HepG2 (cell line): ENCODE data around the gene DNPH1. TPM values are rescaled to one million over a fixed set of nuclear protein-coding genes. Genes with fewer than 3 reads are reported as not detected.

ENCODE experiments used
- ATF3 ChIP-seq: sonication (generic); formaldehyde crosslinking; IDR thresholded peaks from 2 replicates; pipeline ENCODE4 v1.4.0; 2020; ENCODE audit warnings: missing genetic modification reagents
- ATF7 ChIP-seq, 2 experiments: fragments of 450-650 bp in 1 of 2; sonication (generic) in 1 of 2; formaldehyde crosslinking in 1 of 2; IDR thresholded peaks; 2 replicates each; pipeline versions ENCODE4 v1.4.0 to v1.6.1; 2016 to 2020; ENCODE audit warnings: antibody characterized with exemption in 1 of 2, mild to moderate bottlenecking in 1 of 2, missing genetic modification reagents in 1 of 2
- FOXC1 ChIP-seq: sonication (generic); formaldehyde crosslinking; IDR thresholded peaks from 2 replicates; pipeline ENCODE4 v1.8.0; 2022; ENCODE audit warnings: mild to moderate bottlenecking, missing genetic modification reagents, borderline replicate concordance
- HMG20A ChIP-seq: IDR thresholded peaks from 2 replicates; pipeline ENCODE4 v1.6.1; 2016; ENCODE audit warnings: borderline replicate concordance
- HNF4G ChIP-seq, 2 experiments: sonication (generic) in 1 of 2; formaldehyde crosslinking in 1 of 2; IDR thresholded peaks; 2 replicates each; pipeline versions ENCODE4 v1.4.0 to v1.6.1; 2011 to 2020; ENCODE audit warnings: borderline replicate concordance in 2 of 2, low read depth in 2 of 2, mild to moderate bottlenecking in 2 of 2, low read length in 1 of 2, missing genetic modification reagents in 1 of 2, moderate library complexity in 1 of 2
- IKZF1 ChIP-seq: fragments of 450-650 bp; IDR thresholded peaks from 2 replicates; pipeline ENCODE4 v1.7.1; 2016
- IRF2 ChIP-seq: IDR thresholded peaks from 2 replicates; pipeline ENCODE4 v1.6.1; 2018; ENCODE audit warnings: missing genetic modification reagents, missing compliant biosample characterization
- KLF16 ChIP-seq, 2 experiments: sonication (generic) in 1 of 2; formaldehyde crosslinking in 1 of 2; IDR thresholded peaks; 2 replicates each; pipeline versions ENCODE4 v1.6.1 to v1.8.0; 2016 to 2023; ENCODE audit warnings: missing genetic modification reagents in 2 of 2, missing compliant biosample characterization in 1 of 2
- MTF2 ChIP-seq: sonication (generic); formaldehyde crosslinking; IDR thresholded peaks from 2 replicates; pipeline ENCODE4 v1.5.0; 2020; ENCODE audit warnings: missing genetic modification reagents, borderline replicate concordance
- NFE2L2 ChIP-seq: fragments of 150-350 bp; IDR thresholded peaks from 2 replicates; pipeline ENCODE4 v1.6.1; 2014; ENCODE audit warnings: low read length
- PITX1 ChIP-seq: sonication (generic); formaldehyde crosslinking; IDR thresholded peaks from 2 replicates; pipeline ENCODE4 v1.5.1; 2020; ENCODE audit warnings: mild to moderate bottlenecking, missing genetic modification reagents
- PRDM15 ChIP-seq: sonication (generic); formaldehyde crosslinking; IDR thresholded peaks from 2 replicates; pipeline ENCODE4 v1.4.0; 2020; ENCODE audit warnings: missing genetic modification reagents
- RFX5 ChIP-seq: IDR thresholded peaks from 2 replicates; pipeline ENCODE4 v1.6.1; 2011; ENCODE audit warnings: low read depth, low read length, improper control_type of control experiment
- SRSF4 ChIP-seq: fragments of 200-400 bp; formaldehyde crosslinking; IDR thresholded peaks from one replicate; pipeline ENCODE4 v1.6.1; 2018; ENCODE audit warnings: mild to moderate bottlenecking, low read depth, low read length, moderate library complexity; ENCODE audit not compliant: poor library complexity, severe bottlenecking
- ZFP82 ChIP-seq: sonication (generic); formaldehyde crosslinking; IDR thresholded peaks from 2 replicates; pipeline ENCODE4 v1.5.1; 2020; ENCODE audit warnings: mild to moderate bottlenecking, missing genetic modification reagents, borderline replicate concordance
- ZFY ChIP-seq: sonication (generic); formaldehyde crosslinking; IDR thresholded peaks from 2 replicates; pipeline ENCODE4 v1.4.0; 2020; ENCODE audit warnings: missing genetic modification reagents
- ZNF281 ChIP-seq: sonication (generic); formaldehyde crosslinking; IDR thresholded peaks from 2 replicates; pipeline ENCODE4 v1.4.0; 2020; ENCODE audit warnings: missing genetic modification reagents, borderline replicate concordance
- ZNF343 ChIP-seq: sonication (generic); formaldehyde crosslinking; IDR thresholded peaks from 2 replicates; pipeline ENCODE4 v1.4.0; 2020; ENCODE audit warnings: mild to moderate bottlenecking, missing genetic modification reagents
- ZNF354B ChIP-seq: sonication (generic); formaldehyde crosslinking; IDR thresholded peaks from 2 replicates; pipeline ENCODE4 v1.8.0; 2022; ENCODE audit warnings: mild to moderate bottlenecking, missing genetic modification reagents
- ZNF724P ChIP-seq: sonication (generic); formaldehyde crosslinking; IDR thresholded peaks from 2 replicates; pipeline ENCODE4 v1.8.0; 2022; ENCODE audit warnings: missing genetic modification reagents, borderline replicate concordance
- polyA plus RNA-seq, 8 experiments: library from polyadenylated mRNA; depleted of rRNA in 3 of 8; stranded (reverse) in 7 of 8; unstranded in 1 of 8; fragments of >200 nt; fragmentation: Illumina TruSeq in 4 of 8; extraction: Trizol in 4 of 8; gene quantifications; 2 replicates each; pipeline versions ENCODE4 v1.2.1 to v1.2.3, GENCODE V29; 2011 to 2016; ENCODE audit warnings: low read depth in 4 of 8, missing spikeins in 1 of 8, mixed read lengths in 1 of 8; ENCODE audit not compliant: insufficient read depth in 1 of 8
- total RNA-seq, 5 experiments: library from RNA; depleted of rRNA; stranded (reverse); fragments of >200 nt; fragmentation: Illumina TruSeq; extraction: Trizol; gene quantifications; 2 replicates each; pipeline ENCODE4 v1.2.3, GENCODE V29; 2016; ENCODE audit warnings: low read depth in 1 of 5

The DNPH1 gene
- total and polyA plus RNA-seq, 2 of the 13 experiments (the other 11 are each of a cell fraction or from before 2014, with no cell fraction given) = 56.5 to 75.1 TPM

GRCh38 chr6:43267619-43268354, 38.5 kb upstream of the DNPH1 start (continued):
- no peak for TF ChIP-seq ATF7 (IDR thresholded peaks at IDR 0.05)
- TF ChIP-seq ATF7 (CRISPR knock-in tag; IDR thresholded peaks at IDR 0.05) = peak; percentile 95
- peak; percentile 98; the same call in 1 of the 2 replicates for TF ChIP-seq ZNF724P (CRISPR knock-in tag)
- peak; percentile 78 for TF ChIP-seq ATF3 (CRISPR knock-in tag)
- TF ChIP-seq IRF2 (CRISPR knock-in tag) = peak; percentile 99
- TF ChIP-seq ZFY (CRISPR knock-in tag) = peak; percentile 68; the same call in 1 of the 2 replicates
- TF ChIP-seq NFE2L2 = no peak
- TF ChIP-seq SRSF4 = no peak
- peak; percentile 99 for TF ChIP-seq HNF4G (IDR thresholded peaks at IDR 0.05; ENCODE audit: borderline replicate concordance, low read depth, low read length)
- TF ChIP-seq HNF4G (CRISPR knock-in tag; IDR thresholded peaks at IDR 0.05; ENCODE audit: borderline replicate concordance, low read depth) = peak; percentile 100
- peak; percentile 100 for TF ChIP-seq HMG20A (CRISPR knock-in tag)
- TF ChIP-seq FOXC1 (CRISPR knock-in tag) = peak; percentile 100; the same call in 1 of the 2 replicates
- TF ChIP-seq KLF16 (CRISPR knock-in tag; IDR thresholded peaks at IDR 0.05) = peak in 1 of 2 experiments; percentile 100; a peak in 2 of 4 replicates
- no peak for TF ChIP-seq MTF2
- 0 out of 2 replicates have a peak, but pooled peaks have one; percentile 77 for TF ChIP-seq ZFP82 (CRISPR knock-in tag)
- no peak for TF ChIP-seq ZNF354B (CRISPR knock-in tag)
- TF ChIP-seq RFX5 = no peak
- TF ChIP-seq IKZF1 = no peak
- peak; percentile 98 for TF ChIP-seq ZNF281 (CRISPR knock-in tag)
- TF ChIP-seq ZNF343 (CRISPR knock-in tag) = no peak
- no peak for TF ChIP-seq PRDM15 (CRISPR knock-in tag)
- TF ChIP-seq PITX1 = peak; percentile 99
